Measurements from ENCODE around the gene EDAR.

The EDAR gene

GRCh38 chr2:109006971-109007370 is 18.0 kb upstream of the EDAR start:
- 96% methylated on average over 4 of the region's 4 CpGs for WGBS
- Histone ChIP-seq H2BK12ac (ENCODE audit: low read length in 2 of 2) (no peak overlapping the region), H2AK5ac (ENCODE audit: low read length, severe bottlenecking) (no peak overlapping the region), H3K4me2 (ENCODE audit: low read length, poor library complexity, severe bottlenecking) (no peak overlapping the region), H3K4me1 (ENCODE audit: control insufficient read depth, insufficient read depth, low read depth, low read length) (no peaks in the 10 kb centered on the region), H3K9ac (ENCODE audit: low read length) (no peak overlapping the region), H3K4me3 (ENCODE audit: insufficient read depth in 1 of 2, low read depth in 1 of 2, low read length in 2 of 2) (no peak overlapping the region), H3K79me1 (replicated peaks; ENCODE audit: low read length, poor library complexity, severe bottlenecking) (no peaks in the 10 kb centered on the region), H3K23ac (ENCODE audit: low read length in 2 of 2) (no peak overlapping the region), H2BK15ac (ENCODE audit: low read depth, poor library complexity, severe bottlenecking) (no peak overlapping the region), H4K8ac (ENCODE audit: low read length) (no peak overlapping the region), H3K36me3 (ENCODE audit: control insufficient read depth in 1 of 2, insufficient read depth in 2 of 2, low read depth in 1 of 2, low read length in 2 of 2) (no peaks in the 10 kb centered on the region), H3K27ac (ENCODE audit: low read length, poor library complexity, severe bottlenecking) (no peak overlapping the region), H3K9me3 (ENCODE audit: control insufficient read depth, low read length) (no peaks in the 10 kb centered on the region), H2AFZ (ENCODE audit: low read depth, low read length) (no peak overlapping the region), H3K4ac (ENCODE audit: low read depth in 1 of 2, low read length in 2 of 2) (no peak overlapping the region), H2BK5ac (ENCODE audit: low read depth, low read length, poor library complexity, severe bottlenecking) (no peak overlapping the region), H3K18ac (ENCODE audit: low read depth in 1 of 2, low read length in 2 of 2) (no peak overlapping the region), H3K27me3 (ENCODE audit: control insufficient read depth in 1 of 2, insufficient read depth in 1 of 2, low read length in 2 of 2) (peaks cover 14 to 57% of the 10 kb centered on the region in 2 experiments), H2BK120ac (ENCODE audit: low read depth, low read length) (no peak overlapping the region), H3K14ac (ENCODE audit: low read length in 2 of 2) (no peak overlapping the region), H4K91ac (ENCODE audit: low read length) (no peak overlapping the region)
- no peak for DNase-seq

- no peak overlapping the region for H3K4ac ChIP-seq (ENCODE audit: low read depth in 1 of 2, low read length in 2 of 2)
- no peak for DNase-seq
- no peaks in the 10 kb centered on the region for H3K9me3 ChIP-seq (ENCODE audit: control insufficient read depth, low read length)
- no peak overlapping the region for H3K9ac ChIP-seq (ENCODE audit: low read length)
- no peak overlapping the region for H3K14ac ChIP-seq (ENCODE audit: low read length in 2 of 2)
- H2AFZ ChIP-seq (ENCODE audit: low read depth, low read length), result no peak overlapping the region
- no peak overlapping the region for H2BK5ac ChIP-seq (ENCODE audit: low read depth, low read length, poor library complexity, severe bottlenecking)
- no peak overlapping the region for H2AK5ac ChIP-seq (ENCODE audit: low read length, severe bottlenecking)
- no peak overlapping the region for H3K18ac ChIP-seq (ENCODE audit: low read depth in 1 of 2, low read length in 2 of 2)
- no peaks in the 10 kb centered on the region for H3K4me1 ChIP-seq (ENCODE audit: control insufficient read depth, insufficient read depth, low read depth, low read length)
- no peak overlapping the region for H2BK12ac ChIP-seq (ENCODE audit: low read length in 2 of 2)
- no peaks in the 10 kb centered on the region for H3K36me3 ChIP-seq (ENCODE audit: control insufficient read depth in 1 of 2, insufficient read depth in 2 of 2, low read depth in 1 of 2, low read length in 2 of 2)
- H3K4me2 ChIP-seq (ENCODE audit: low read length, poor library complexity, severe bottlenecking), result no peak overlapping the region
- H4K8ac ChIP-seq (ENCODE audit: low read length), result no peak overlapping the region
- H3K23ac ChIP-seq (ENCODE audit: low read length in 2 of 2), result no peak overlapping the region
- H2BK15ac ChIP-seq (ENCODE audit: low read depth, poor library complexity, severe bottlenecking), result no peak overlapping the region
- H3K27me3 ChIP-seq (ENCODE audit: control insufficient read depth in 1 of 2, insufficient read depth in 1 of 2, low read length in 2 of 2), result peaks cover 6 to 54% of the 10 kb centered on the region in 2 experiments
- H3K4me3 ChIP-seq (ENCODE audit: insufficient read depth in 1 of 2, low read depth in 1 of 2, low read length in 2 of 2), result no peak overlapping the region
- no peak overlapping the region for H3K27ac ChIP-seq (ENCODE audit: low read length, poor library complexity, severe bottlenecking)
- WGBS, result 93% methylated on average over 13 of the region's 20 CpGs
- no peaks in the 10 kb centered on the region for H3K79me1 ChIP-seq (replicated peaks; ENCODE audit: low read length, poor library complexity, severe bottlenecking)
- no peak overlapping the region for H2BK120ac ChIP-seq (ENCODE audit: low read depth, low read length)
- no peak overlapping the region for H4K91ac ChIP-seq (ENCODE audit: low read length)
Observed at GRCh38 chr2:109005686-109006204, 16.7 kb upstream of the EDAR start.

GRCh38 chr2:109001201-109001600 is 12.2 kb upstream of the EDAR start:
- Histone ChIP-seq H3K4ac (ENCODE audit: low read depth in 1 of 2, low read length in 2 of 2) (no peak overlapping the region), H3K23ac (ENCODE audit: low read length in 2 of 2) (no peak overlapping the region), H2BK120ac (ENCODE audit: low read depth, low read length) (no peak overlapping the region), H2BK5ac (ENCODE audit: low read depth, low read length, poor library complexity, severe bottlenecking) (no peak overlapping the region), H4K8ac (ENCODE audit: low read length) (no peak overlapping the region), H3K79me1 (replicated peaks; ENCODE audit: low read length, poor library complexity, severe bottlenecking) (no peaks in the 10 kb centered on the region), H3K9ac (ENCODE audit: low read length) (no peak overlapping the region), H3K27me3 (ENCODE audit: control insufficient read depth in 1 of 2, insufficient read depth in 1 of 2, low read length in 2 of 2) (peaks cover 15 to 72% of the 10 kb centered on the region in 2 experiments), H3K36me3 (ENCODE audit: control insufficient read depth in 1 of 2, insufficient read depth in 2 of 2, low read depth in 1 of 2, low read length in 2 of 2) (no peaks in the 10 kb centered on the region), H2BK12ac (ENCODE audit: low read length in 2 of 2) (no peak overlapping the region), H2BK15ac (ENCODE audit: low read depth, poor library complexity, severe bottlenecking) (no peak overlapping the region), H3K4me1 (ENCODE audit: control insufficient read depth, insufficient read depth, low read depth, low read length) (peaks cover 1% of the 10 kb centered on the region), H2AFZ (ENCODE audit: low read depth, low read length) (no peak overlapping the region), H4K91ac (ENCODE audit: low read length) (no peak overlapping the region), H3K18ac (ENCODE audit: low read depth in 1 of 2, low read length in 2 of 2) (no peak overlapping the region), H3K4me3 (ENCODE audit: insufficient read depth in 1 of 2, low read depth in 1 of 2, low read length in 2 of 2) (no peak overlapping the region), H3K4me2 (ENCODE audit: low read length, poor library complexity, severe bottlenecking) (no peak overlapping the region), H3K9me3 (ENCODE audit: control insufficient read depth, low read length) (no peaks in the 10 kb centered on the region), H3K27ac (ENCODE audit: low read length, poor library complexity, severe bottlenecking) (no peak overlapping the region), H2AK5ac (ENCODE audit: low read length, severe bottlenecking) (no peak overlapping the region), H3K14ac (ENCODE audit: low read length in 2 of 2) (no peak overlapping the region)
- DNase-seq, result no peak
- WGBS, result 56% methylated on average over 3 of the region's 3 CpGs

GRCh38 chr2:109000738-109001137 is 11.7 kb upstream of the EDAR start:
- H3K4me2 ChIP-seq (ENCODE audit: low read length, poor library complexity, severe bottlenecking), result no peak overlapping the region
- no peaks in the 10 kb centered on the region for H3K9me3 ChIP-seq (ENCODE audit: control insufficient read depth, low read length)
- H3K27me3 ChIP-seq (ENCODE audit: control insufficient read depth in 1 of 2, insufficient read depth in 1 of 2, low read length in 2 of 2), result peaks cover 17 to 77% of the 10 kb centered on the region in 2 experiments
- WGBS, result 81% methylated on average over 4 of the region's 4 CpGs
- no peak overlapping the region for H4K91ac ChIP-seq (ENCODE audit: low read length)
- H3K4ac ChIP-seq (ENCODE audit: low read depth in 1 of 2, low read length in 2 of 2), result no peak overlapping the region
- no peak overlapping the region for H2BK15ac ChIP-seq (ENCODE audit: low read depth, poor library complexity, severe bottlenecking)
- H3K79me1 ChIP-seq (replicated peaks; ENCODE audit: low read length, poor library complexity, severe bottlenecking), result no peaks in the 10 kb centered on the region
- H3K14ac ChIP-seq (ENCODE audit: low read length in 2 of 2), result no peak overlapping the region
- H3K23ac ChIP-seq (ENCODE audit: low read length in 2 of 2), result no peak overlapping the region
- no peak for DNase-seq
- H3K9ac ChIP-seq (ENCODE audit: low read length), result no peak overlapping the region
- H3K4me3 ChIP-seq (ENCODE audit: insufficient read depth in 1 of 2, low read depth in 1 of 2, low read length in 2 of 2), result no peak overlapping the region
- H2AFZ ChIP-seq (ENCODE audit: low read depth, low read length), result no peak overlapping the region
- no peak overlapping the region for H2BK120ac ChIP-seq (ENCODE audit: low read depth, low read length)
- H3K18ac ChIP-seq (ENCODE audit: low read depth in 1 of 2, low read length in 2 of 2), result no peak overlapping the region
- H3K27ac ChIP-seq (ENCODE audit: low read length, poor library complexity, severe bottlenecking), result no peak overlapping the region
- H2AK5ac ChIP-seq (ENCODE audit: low read length, severe bottlenecking), result no peak overlapping the region
- H2BK5ac ChIP-seq (ENCODE audit: low read depth, low read length, poor library complexity, severe bottlenecking), result no peak overlapping the region
- no peak overlapping the region for H4K8ac ChIP-seq (ENCODE audit: low read length)
- no peak overlapping the region for H2BK12ac ChIP-seq (ENCODE audit: low read length in 2 of 2)
- H3K36me3 ChIP-seq (ENCODE audit: control insufficient read depth in 1 of 2, insufficient read depth in 2 of 2, low read depth in 1 of 2, low read length in 2 of 2), result no peaks in the 10 kb centered on the region
- H3K4me1 ChIP-seq (ENCODE audit: control insufficient read depth, insufficient read depth, low read depth, low read length), result peaks cover 1% of the 10 kb centered on the region

Data from mesenchymal stem cell (in vitro differentiated cells and primary cell).